HG02763 (cell line): ENCODE measurements around the gene ZNF771.
"Not testable (repeated sequence)": the region's sequence is repeated elsewhere in the genome, so short reads cannot be mapped to it uniquely, and the experiment has no call there.

ENCODE experiments used
- ATAC-seq: cut with Tn5 transposase; IDR thresholded peaks from one replicate; pipeline ENCODE4 v1.9.1; 2021; ENCODE audit warnings: mild to moderate bottlenecking, moderate library complexity; ENCODE audit not compliant: unreplicated experiment

The ZNF771 gene

GRCh38 chr16:30375864-30376263 is 31.5 kb upstream of the ZNF771 start:
- no peak for ATAC-seq

DNA sequence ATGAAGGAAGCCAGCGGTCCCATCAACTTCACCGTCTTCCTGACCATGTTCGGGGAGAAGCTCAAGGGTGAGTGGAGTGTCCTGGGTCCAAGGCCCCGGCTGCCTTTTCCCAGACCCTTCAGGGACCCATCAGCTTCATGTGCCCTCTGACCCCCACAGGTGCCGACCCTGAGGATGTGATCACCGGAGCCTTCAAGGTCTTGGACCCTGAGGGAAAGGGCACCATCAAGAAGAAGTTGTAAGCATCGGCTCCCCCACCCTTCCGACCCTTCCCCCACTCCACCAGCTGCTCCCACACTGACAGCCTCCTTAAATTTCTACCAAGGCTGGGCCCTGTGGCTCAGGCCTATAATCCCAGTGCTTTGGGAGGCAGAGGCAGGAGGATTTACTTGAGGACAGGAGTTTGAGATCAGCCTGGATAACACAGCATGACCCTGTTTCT is 30.9 kb upstream of the ZNF771 start:
- no peak for ATAC-seq

- ATAC-seq = no peak
Observed at GRCh38 chr16:30377050-30377811, 30.2 kb upstream of the ZNF771 start.

DNA sequence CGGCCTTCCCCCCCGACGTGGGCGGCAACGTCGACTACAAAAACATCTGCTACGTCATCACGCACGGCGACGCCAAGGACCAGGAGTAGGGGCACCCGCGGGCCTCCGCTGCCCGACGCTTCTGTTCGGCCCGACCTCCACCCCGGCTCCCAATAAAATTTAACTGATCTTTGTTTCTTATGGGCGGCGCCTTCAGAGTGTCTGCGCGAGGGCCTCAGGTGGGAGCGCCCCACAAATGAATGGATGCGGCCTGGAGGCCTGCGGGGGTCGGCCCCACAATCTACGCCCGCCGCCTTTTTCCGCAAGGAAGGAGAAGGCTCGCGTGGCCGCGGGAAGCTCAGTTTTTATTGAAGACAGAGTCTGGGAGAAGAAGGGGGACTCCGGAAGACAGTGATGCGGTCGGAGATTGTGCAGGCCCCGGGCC is 29.6 kb upstream of the ZNF771 start:
- peak; percentile 39 for ATAC-seq

DNA sequence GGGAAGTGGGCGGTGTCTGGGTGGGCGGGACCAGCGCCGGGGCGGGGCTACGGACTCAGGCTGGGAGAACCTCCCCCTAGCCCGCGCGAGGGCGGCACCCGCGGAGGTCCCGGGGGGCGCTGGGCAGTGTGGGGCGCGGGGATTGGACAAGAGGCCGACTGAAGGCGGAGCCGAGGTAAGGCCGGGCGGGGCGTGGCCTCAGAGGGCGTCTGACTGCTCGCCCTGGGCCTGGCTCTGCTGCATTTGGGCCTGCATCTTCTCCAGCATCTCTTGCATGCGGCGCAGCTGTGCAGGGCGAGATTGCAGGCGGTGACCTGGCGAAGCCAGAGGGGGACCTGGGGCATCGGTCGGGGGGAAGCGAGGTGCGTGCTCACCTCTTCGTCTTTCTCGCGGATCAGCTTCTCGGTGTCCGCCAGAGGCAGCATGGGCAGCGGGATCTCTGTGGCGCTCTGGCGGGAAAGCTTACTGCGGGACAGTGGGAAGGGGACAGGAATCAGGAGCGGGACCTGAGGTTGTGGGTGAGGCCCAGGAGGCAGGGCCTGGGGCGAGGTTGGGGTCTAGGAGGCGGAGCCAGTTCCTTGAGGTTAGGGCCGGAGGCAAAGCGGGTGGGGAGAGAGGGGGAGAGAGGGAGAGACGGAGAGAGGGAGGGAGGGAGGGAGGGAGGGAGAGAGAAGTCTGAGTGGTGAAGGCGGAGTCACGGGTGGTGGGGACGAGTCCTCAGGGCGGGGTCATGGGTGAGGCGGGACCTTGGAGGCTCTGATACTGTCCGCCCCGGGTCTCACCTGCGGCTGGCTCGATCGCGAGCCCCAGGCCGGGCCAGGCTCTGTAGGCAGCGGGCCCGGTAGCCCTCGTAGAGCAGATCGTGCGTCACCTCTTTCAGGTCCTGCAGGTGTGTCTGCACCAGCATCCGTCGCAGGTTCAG is 28.9 kb upstream of the ZNF771 start:
- ATAC-seq = peak; percentile 78

GRCh38 chr16:30379158-30379783 is 28.1 kb upstream of the ZNF771 start:
- ATAC-seq = no peak

- no peak for ATAC-seq
Observed at GRCh38 chr16:30380072-30380802, 27.2 kb upstream of the ZNF771 start.

- no peak for ATAC-seq
Observed at GRCh38 chr16:30380803-30381208, 26.6 kb upstream of the ZNF771 start.

- ATAC-seq = no peak
Observed at GRCh38 chr16:30381291-30382041, 25.9 kb upstream of the ZNF771 start.

GRCh38 chr16:30382111-30382881 is 25.1 kb upstream of the ZNF771 start, which contains the start of gene SEPTIN1:
SEPTIN1 (minus strand) TSS chr16:30382561; CDS start chr16:30382542, 19 bp downstream.
- ATAC-seq = no peak

GRCh38 chr16:30383521-30383920 is 23.9 kb upstream of the ZNF771 start:
- ATAC-seq = no peak

DNA sequence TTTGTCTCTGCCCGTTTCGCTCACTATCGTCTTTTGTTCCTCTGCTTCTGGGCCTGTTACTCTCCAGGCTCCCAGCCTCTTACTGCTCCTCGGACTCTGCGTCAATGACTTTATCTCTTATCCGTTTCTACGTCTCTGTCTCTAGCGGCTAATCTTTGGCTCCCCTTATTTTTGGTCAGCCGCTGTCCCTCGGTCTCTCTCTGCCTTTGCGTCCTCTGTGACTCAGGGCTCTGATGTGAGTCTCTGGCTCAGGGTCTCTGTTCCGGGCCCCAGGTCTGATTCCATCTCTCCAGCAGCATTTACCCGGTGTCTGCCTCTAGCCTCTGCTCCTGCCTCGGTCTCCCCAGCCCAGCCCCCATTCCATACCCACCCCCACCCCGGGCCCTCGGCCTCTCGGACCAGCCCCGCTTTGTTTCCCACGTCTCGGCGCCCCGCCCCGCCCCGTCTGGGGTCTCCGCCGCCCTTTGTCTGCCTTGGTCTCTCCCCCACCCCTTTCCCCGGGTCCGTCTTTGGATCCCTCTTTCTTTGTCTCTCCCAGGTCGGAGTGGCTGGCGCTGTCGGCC is 12.7 kb upstream of the ZNF771 start:
- ATAC-seq = no peak

GRCh38 chr16:30395155-30395991 is 12.0 kb upstream of the ZNF771 start, which contains the start of gene ZNF48:
ZNF48 (plus strand) TSS chr16:30395420; CDS start chr16:30395795, 375 bp downstream.
- peak; percentile 60 for ATAC-seq

- ATAC-seq = no peak
Observed at GRCh38 chr16:30395992-30396585, 11.3 kb upstream of the ZNF771 start.

GRCh38 chr16:30396627-30397026 is 10.8 kb upstream of the ZNF771 start:
- ATAC-seq = not testable (repeated sequence)

DNA sequence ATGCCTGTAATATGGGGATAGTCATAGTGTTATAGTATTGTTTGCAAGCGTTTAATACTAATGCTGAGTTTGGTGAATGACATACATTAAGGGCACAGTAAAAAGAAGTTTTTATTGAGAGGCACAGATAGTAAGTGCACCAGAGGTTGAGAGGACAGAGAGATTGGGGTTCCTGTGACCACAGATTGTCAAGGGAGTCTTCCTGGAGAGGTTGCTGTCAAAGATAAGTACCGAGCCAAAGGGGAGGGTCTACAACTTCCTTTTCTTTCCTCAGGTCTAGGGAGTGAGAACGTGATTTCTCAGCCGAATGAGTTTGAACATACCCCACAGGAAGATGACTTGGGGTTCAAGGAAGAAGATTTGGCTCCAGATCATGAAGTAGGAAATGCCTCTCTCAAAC is 10.3 kb upstream of the ZNF771 start:
- no peak for ATAC-seq
